ENCODE data around the gene HSP90AA1.
A peak's percentile ranks its signal among the peaks of the same experiment; 100 is the strongest.
"Not testable (repeated sequence)": the region's sequence is repeated elsewhere in the genome, so short reads cannot be mapped to it uniquely, and the experiment has no call there.

HSP90AA1 gene

DNA sequence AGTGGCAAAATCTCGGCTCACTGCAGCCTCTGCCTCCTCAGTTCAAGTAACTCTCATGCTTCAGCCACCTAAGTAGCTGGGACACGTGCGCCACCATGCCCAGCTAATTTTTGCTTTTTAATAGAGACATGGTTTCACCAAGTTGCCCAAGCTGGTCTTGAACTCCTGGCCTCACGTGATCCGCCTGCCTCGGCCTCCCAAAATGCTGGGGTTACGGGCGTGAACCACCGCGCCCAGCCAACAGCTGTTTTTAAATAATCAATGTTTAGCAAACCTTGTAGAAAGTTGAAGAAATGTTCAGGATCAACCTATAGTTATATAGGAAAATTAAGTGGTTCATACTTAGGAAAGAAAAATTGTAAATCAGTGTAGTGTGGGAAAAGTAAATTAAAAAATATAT is 6.0 kb upstream of the HSP90AA1 start:
- DNase-seq, result no peak

DNA sequence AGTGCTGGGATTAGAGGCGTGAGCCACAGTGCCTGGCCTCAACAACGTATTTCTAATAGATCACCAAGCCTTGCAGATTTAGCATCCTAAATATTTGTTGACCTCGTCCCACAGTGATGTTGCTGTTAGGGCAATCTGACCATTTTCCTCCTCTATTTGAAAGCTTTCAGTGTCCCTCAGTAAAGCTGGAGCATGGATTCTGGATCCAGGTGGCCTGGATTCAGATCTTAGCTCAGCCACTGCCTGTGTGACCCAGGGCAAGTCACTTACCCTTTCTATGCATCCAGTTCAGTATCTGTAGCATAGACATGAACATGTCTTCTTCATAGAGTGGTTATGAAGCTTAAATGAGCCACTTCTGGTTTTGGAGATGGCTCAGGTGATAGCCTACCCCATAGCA is 3.9 kb upstream of the HSP90AA1 start:
- DNase-seq, result no peak

DNA sequence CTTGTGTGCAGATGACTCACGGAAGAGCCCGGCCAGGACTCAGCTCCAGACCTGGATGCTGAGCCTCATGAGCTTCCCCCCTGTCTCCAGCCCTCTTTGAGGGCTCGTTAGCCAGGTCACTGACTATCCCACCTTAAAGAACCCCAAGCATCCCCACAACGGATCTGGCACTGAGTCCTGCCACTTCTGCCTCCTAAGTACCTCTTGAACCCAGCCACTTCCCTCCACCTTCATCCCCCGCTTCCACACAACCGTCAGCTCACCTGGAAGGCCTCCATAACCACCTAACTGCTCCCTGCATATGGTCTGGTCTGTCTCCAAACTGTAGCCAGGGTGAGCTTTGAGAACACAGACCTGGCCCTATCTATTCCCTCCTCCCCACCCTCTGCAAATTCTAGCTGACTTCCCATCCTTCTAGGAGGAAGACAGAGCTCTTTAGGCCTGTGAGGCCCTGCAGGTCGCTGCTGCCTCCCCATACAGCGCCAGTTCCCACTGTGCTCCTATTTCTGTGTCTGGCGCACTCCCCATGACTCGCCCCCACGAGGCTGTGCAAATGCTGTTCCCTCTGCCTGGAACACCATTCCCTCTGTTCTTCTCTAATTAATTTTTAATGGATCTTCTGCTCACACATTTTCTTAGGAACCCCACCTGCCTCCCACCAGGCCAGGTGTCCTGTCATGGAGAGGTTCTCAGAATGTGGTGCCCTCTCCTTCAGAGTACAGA is 2.9 kb upstream of the HSP90AA1 start:
- DNase-seq, result no peak

DNA sequence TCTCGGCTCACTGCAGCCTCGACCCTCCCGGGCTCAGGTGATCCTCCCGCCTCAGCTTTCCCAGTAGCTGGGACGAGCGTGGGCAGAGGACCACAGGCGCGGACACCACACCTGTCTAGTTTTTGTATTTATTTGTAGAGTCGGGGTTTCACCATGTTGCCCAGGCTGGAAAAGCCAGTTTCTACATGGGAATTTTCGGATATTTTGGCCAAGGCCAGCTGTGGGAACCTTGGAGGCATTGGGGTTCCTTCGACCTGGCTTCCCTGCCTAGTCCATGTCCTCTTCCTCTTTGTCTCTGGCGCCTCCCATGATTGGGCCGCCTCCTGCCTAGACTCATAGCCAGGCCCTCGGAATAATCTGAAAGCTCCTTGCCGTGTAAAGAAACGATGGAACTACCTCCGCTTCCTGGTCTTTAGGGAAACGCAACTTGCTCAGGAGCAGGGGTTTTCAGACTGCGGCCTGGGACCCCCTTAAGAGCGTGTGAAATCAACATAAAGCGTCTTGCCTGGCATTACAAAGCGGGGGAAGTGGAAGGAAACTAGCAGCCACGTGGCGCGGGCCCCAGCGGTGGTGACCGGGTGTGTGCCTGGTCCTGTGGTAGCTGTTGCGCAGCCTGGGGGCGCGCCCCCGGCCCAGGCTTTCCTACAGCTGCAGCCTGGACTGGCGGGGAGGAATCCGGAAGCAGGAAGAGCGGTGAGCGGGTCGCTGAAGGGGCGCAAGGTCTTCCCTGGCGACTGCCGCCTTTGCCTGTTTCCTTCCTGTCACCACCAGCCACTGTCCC is 1.4 kb upstream of the HSP90AA1 start:
- DNase-seq, result peak; percentile 74 to 83

DNA sequence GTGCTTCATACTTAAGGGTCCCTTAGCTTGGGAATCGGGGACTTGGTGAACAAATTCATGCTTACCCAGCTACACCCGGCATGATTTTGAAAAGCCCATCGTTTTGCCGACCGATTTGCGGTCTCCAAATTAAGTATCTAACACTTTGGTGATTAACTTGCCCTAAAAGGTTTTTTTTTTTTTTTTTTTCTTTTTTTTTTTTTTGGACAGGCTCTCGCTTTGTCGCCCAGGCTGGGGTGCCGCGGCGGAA is 843 bp upstream of the HSP90AA1 start:
- no peak for DNase-seq

DNA sequence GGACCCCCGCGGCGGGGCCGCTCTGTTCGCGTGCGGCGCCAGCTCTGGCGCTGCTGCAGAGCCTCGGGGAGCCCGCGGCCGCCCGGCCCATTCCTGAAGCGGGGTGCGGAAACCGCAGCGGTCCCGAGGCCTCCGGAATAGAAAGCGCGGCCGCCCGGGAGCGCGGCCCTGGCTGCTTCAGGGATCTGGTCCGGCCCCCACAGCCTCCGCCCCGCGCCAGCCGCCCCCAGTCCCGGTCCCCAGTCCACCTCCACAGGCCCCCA is 204 bp downstream of the HSP90AA1 start:
- DNase-seq, result no peak

DNA sequence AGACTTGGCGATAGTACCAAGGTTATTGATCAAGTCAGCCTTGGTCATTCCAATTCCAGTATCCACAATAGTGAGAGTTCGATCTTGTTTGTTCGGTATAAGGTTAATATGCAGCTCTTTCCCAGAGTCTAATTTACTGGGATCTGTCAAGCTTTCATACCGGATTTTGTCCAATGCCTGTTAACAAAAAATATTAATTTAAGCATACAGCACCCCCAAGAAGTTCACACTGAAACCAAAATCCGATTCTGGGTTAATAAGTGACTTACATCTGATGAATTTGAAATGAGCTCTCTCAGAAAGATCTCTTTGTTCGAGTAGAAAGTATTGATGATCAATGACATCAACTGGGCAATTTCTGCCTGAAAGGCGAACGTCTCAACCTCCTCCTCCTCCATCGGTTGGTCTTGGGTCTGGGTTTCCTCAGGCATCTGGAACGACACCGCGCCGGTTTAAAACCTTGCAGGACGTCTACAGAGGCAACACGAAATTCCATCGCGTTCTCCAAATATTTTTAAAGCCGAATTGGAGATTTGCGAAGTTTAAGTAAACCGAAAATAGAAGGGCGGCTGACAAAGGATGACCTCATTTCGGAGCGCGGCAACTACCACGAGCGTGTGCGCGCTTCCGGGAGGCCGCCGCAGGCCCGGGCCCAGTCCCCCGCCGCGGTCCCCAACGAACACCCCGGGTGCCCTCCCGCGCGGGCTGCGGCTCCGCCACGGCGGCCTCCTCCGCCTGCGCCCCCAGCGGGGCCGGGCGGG is 716 bp downstream of the HSP90AA1 start:
- DNase-seq, result peak; percentile 32 to 33

DNA sequence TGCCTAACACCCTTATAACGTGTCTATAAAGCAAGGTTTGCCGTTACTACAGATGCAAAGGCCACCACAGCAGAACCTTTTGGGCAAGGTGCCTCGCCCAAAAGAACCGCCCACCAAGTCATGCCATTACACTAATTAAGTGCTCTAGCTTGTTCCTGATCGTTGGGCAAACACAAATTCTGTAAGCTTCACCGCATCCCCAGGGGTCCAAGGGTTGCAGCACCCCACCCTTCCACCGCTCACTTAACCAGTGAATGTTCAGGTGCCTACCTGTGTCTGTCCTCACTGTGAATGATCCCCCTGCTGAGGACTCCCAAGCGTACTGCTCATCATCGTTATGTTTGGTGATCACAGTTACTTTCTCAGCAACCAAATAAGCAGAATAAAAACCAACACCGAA is 1.4 kb downstream of the HSP90AA1 start:
- no peak for DNase-seq

DNA sequence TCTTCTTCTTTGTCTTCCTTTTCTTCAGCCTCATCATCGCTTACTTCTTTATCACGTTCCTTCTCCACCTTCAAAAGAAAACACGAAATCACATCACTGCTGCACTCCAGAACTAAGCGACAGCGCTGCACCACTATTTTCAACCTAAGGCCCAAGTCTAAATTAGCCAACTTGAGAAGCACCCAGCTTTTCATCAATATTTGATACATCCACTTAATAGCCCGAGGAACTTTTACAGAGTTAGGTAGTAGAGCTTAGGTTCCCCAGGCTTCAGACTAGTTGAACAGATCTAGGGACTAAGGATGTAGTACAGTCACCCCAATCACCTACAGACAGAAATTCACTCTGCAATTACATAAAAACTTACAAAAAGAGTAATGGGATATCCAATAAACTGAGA is 1.9 kb downstream of the HSP90AA1 start:
- no peak for DNase-seq

DNA sequence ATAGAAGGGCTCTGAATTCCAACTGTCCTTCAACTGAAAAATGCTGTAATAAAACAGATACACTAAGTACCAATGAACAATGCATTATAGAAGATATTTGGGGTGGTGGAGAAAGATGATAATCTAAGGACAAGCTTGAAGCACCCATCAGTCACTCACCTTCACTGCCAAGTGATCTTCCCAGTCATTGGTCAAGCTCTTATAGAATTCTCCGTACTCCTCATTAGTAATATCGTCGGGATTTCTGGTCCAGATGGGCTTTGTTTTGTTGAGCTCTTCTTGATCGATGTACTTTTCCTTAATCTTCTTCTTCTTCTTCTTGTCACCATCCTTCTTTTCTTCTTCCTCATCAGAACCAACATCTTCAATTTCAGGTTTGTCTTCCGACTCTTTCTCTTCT is 2.3 kb downstream of the HSP90AA1 start:
- not testable (repeated sequence) for DNase-seq

DNA sequence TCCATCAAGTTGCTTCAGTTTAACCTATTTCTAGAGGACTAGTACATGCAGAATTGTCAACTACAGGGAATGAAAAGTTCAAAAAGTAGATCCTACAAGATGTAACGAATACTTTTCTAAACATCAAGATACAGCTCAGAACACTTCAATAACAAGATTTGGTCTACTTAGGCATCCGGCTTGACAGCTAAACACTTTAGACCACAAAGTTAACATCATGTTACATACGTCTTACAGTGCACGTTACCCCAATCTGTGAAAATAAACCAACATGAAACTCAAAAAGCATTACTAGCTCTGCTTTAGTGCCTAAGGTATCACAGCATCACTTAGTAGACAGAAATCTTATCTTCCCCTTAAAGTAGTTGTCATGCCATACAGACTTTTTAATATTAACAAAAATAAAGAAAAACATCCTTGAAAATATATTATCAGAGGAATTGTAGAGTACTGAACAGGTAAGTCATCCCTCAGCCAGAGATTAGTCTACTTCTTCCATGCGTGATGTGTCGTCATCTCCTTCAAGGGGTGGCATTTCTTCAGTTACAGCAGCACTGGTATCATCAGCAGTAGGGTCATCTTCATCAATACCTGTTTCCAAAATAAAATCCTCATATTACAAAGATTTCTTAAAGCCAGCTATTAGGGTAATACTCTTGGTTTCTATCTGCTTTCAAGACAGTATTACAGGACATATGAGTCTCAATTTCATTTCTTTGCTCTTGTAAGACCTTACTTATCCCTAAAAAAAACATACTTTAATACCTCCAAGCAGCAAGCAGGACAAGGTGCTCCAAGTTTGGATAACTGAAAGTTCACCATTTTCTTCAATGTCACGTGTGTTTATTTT is 5.4 kb downstream of the HSP90AA1 start:
- no peak for DNase-seq

DNA sequence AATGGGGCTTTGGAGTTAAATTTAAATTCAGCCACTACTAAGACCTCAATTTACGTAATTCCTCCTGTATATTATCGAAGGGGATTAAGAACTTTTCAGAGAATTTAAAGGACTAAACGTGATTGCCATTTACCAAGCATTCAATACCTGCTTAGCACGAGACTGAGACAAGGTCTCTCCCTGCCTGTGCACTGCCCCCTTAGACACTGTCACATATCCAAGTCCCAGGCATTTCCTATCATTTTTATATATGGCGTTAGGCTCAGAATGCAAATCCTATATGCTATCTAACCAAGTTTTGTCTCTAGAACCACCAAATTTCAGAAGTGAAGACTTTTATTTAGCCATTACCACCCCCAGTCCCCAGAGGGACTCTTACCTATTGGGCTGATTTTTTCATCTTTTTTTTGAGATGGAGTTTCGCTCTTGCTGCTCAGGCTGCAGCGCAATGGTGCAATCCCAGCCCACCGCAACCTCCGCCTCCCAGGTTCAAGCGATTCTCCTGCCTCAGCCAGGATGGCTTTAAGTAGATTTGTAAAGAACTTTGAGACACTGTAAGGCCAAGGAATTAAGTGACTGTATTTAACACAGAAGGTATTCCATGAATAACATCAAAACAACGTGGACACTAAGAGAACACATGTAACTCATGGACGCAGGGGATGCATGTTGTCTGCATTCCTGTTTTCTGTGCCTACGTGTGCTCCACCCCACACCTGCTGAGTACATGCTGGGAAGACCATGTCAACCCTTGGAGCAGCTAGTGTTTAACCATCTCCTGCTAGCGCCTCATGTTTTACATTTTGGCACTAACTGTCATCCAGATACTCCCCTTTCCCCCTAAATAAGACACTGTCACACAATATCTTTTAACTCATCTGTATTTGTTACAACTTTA is 6.4 kb downstream of the HSP90AA1 start:
- no peak for DNase-seq

DNA sequence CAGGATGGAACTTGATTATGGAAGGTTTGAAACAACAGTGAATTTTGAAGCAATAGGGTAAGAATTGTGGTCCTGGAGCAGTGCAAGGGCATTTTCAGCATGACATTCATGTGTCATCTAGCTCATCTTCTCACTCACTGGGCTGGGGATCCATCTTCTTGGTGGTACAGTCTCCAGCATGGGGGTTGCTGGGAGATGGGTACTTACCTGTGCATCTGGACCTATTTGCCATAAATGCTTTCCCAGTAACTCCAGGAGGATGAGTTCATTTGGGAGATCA is 7.2 kb downstream of the HSP90AA1 start:
- DNase-seq, result no peak

DNA sequence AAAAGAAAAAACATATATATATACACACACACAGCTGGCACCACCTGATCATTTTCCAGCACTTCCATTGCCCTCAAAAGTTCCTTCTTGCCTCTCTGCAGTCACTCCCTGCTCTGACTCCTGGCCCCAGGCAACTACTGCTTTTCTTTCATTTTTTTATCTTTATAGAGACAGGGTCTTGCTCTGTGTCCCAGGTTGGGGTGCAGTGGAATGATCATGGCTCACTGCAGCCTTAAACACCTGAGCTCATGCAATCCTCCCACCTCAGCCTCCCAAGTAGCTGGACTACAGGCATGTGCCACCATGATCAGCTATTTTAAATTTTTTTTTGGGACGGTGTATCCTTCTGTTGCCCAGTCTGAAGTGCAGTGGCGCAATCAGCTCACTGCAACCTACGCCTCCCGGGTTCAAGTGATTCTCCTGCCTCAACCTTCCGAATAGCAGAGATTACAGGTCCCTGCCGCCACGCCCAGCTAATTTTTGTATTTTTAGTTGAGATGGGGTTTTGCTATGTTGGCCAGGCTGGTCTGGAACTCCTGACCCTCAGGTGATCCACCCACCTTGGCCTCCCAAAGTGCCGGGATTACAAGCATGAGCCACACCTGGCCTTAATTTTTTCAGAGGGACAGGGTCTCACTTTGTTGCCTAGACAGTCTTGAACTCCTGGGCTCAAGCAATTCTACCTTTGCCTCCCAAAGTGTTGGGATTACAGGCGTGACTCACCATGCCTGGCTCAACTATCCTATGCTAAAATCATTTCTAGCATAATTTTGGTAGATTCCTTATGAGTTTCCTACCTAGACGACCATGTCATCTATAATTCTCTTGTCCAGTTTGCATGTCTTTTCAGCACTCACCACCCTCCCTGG is 7.8 kb downstream of the HSP90AA1 start:
- no peak for DNase-seq

DNA sequence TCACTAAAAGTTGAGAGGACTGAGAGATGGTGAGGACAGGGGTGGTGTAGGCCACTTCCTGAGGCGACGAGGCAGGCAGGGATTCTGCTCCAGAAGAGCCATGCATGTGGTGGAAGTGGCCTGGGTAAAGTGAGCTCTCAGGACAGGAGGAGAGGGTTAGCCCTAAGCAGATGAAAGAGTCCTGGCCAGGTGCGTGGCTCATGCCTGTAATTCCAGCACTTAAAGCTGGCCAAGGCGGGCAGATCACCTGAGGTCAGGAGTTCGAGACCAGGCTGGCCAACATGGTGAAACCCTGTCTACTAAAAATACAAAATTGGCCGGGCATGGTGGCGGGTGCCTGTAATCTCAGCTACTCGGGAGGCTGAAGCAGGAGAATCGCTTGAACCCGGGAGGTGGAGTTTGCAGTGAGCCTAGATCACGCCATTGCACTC is 8.5 kb downstream of the HSP90AA1 start:
- not testable (repeated sequence) for DNase-seq

DNA sequence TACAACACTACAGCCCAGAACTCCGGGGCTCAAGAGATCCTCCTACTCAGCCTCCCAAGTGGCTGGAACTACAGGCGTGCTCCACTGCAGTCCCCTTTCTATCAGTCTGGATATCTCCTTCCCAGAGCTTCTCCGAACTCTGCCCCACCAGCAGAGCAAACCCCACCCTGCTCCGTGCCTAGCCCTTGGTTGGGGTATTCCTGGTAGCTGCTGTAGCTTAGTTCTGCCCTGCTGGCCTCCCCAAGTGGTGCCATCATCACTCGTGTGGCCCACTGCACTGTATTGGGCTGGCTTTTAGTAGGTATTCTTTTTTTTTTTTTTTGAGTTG is 9.5 kb downstream of the HSP90AA1 start:
- DNase-seq, result no peak

DNA sequence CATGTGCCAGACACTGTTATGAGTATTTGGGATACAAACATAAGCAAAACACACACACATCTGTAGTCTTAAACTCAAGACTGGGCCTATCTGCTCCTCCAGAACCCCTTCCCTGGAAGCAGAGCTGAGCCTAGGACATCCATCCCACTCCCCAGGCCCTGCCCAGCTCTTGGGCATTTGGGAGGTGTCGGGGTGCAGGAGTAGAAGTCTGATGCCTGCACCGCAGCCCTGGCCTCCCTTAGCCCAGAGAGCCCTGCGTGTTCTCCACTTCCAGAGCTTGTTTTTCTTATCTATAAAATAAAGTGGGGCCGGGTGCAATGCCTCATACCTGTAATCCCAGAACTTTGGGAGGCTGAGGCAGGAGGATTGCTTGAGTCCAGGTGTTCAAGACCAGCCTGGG is 11.7 kb downstream of the HSP90AA1 start:
- DNase-seq, result no peak

DNA sequence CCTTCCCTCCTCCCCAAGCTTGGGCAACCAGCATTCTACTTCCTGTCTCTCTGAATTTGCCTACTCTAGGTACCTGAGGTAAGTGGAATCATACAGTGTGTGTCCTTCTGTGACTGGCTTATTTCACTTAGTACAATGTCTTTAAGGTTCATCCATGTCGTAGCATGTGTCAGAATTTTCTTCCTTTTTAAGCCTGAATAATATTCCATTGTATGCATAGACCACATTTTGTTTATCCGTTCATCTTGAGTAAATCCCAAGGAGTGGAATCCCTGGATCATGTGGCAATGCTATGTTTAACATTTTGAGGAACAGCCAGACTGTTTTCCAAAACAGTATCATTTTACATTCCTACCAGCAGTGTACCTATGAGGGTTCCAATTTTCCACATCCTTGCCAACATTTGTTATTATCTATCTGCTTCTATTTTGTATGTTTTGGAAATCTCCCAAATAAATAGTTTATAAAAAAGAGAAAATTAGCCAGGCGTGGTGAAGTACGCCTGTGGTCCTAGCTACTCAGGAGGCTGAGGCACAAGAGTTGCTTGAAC is 12.4 kb downstream of the HSP90AA1 start:
- DNase-seq, result no peak

DNA sequence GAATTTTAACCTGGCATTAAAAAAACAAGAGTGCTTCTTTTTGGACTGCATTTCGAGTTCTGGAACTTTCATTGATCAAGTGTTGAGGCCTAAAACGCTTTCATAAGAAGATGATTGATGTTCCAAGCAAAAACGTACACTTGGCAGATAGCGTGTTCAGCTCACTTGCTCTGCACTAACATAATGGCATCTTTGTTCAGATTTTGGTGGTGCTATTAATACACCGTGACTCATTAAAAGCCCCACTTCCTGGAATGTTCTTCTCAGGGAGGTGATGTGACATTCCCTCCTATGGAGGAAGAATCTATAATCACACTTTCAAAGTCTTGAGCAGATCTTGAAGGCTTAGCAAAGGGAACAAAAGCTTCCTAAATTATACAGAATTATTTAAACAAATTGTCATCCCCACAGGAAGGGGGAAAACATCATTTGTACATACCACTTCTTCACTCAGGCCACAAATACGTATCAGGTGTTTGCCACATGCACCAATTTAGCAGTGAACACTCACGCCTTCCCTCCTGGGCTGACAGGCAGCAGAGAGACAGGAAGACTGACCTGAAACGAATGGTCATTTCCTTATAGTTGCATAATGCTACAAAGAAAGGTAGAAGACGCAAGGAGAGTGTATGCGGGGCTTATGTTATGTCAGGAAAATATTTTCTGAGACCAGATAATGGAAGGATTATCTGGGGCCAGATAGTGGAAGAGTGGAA is 15.4 kb downstream of the HSP90AA1 start:
- no peak for DNase-seq

DNA sequence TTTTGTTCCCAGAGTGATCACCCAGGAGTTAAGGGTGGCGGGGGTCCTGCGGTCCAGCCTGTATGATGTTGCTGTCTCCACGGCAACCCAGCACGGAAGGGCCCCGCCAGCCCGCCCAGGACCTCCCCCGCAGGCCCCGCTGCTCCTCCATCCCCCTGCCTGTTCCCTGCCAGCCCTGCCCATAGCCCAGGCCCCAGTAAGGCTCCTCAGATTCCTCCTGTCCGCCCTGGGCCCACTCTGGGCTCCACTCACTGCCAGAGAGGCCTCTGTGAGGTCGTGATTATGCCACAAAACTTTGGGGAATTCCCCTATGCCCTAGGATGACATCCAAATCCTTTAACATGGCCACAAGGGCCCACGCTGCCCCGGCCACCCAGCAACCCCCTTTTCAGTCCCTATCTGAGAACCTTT is 20.8 kb downstream of the HSP90AA1 start:
- no peak for DNase-seq

DNA sequence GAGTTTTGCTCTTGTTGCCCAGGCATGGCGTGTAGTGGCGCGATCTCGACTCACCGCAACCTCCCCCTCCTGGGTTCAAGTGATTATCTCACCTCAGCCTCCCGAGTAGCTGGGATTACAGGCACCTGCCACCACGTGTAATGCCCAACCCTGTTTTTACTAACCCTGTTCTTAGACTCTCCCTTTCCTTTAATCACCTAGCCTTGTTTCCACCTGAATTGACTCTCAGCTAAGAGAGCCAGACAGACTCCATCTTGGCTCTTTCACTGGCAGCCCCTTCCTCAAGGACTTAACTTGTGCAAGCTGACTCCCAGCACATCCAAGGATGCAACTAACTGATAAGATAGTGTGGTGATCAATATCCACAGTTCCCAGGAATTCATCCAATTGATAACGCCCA is 22.3 kb downstream of the HSP90AA1 start:
- DNase-seq, result not testable (repeated sequence)
